Uterus (tissue), 4 donors: Measurements from ENCODE around the gene SLC35F1. TPM values are rescaled to one million over a fixed set of nuclear protein-coding genes. Genes with fewer than 3 reads are reported as not detected.

Source experiments
- DNase-seq, 2 donors: peaks; one replicate each; pipeline ENCODE4 v3.0.0-alpha.2; 2019 to 2020
- H3K27ac ChIP-seq, 2 donors: fragments of 200-600 bp; sonication (generic); 1 replicate in 1 of 2; 2 replicates in 1 of 2; pipeline ENCODE4 v1.5.1; 2016 to 2018
- H3K27me3 ChIP-seq, 2 donors: fragments of 200-600 bp; sonication (generic); one replicate each; pipeline ENCODE4 v1.5.1; 2018 to 2019; ENCODE audit warnings: control low read depth in 1 of 2
- H3K36me3 ChIP-seq, 2 donors: fragments of 200-600 bp; sonication (generic); one replicate each; pipeline ENCODE4 v1.5.1; 2019; ENCODE audit warnings: control low read depth in 1 of 2
- H3K4me1 ChIP-seq, 2 donors: fragments of 200-600 bp; sonication (generic); one replicate each; pipeline ENCODE4 v1.5.1; 2018 to 2019; ENCODE audit warnings: control low read depth in 1 of 2
- H3K4me3 ChIP-seq, 2 donors: fragments of 200-600 bp; sonication (generic); 1 replicate in 1 of 2; 2 replicates in 1 of 2; pipeline ENCODE4 v1.5.1; 2018 to 2019; ENCODE audit warnings: mild to moderate bottlenecking in 1 of 2
- H3K9me3 ChIP-seq, 2 donors: fragments of 200-600 bp; sonication (generic); one replicate each; pipeline ENCODE4 v1.5.1; 2019; ENCODE audit warnings: control low read depth in 1 of 2
- POLR2A ChIP-seq, 2 donors: fragments of 450-650 bp; IDR thresholded peaks; one replicate each; pipeline ENCODE4 v1.6.1; 2016; ENCODE audit warnings: antibody characterized with exemption in 2 of 2, mild to moderate bottlenecking in 1 of 2, moderate library complexity in 1 of 2
- intact Hi-C: fragments of 100-400 bp; cut with DNase I; formaldehyde crosslinking; loops from one replicate; pipeline ENCODE4 v1.15.1; 2023; ENCODE audit warnings: low total_unique reads
- total RNA-seq, 4 donors: library from RNA; depleted of rRNA in 3 of 4; stranded (reverse); fragments of >200 nt in 3 of 4; gene quantifications; one replicate each; pipeline versions ENCODE4 v1.1.0 to v1.2.4, GENCODE V29; 2014 to 2023
- TF ChIP-seq, protein P1 (sequence below), 4 experiments: fragments of 200-600 bp in 2 of 4; fragments of 450-650 bp in 2 of 4; sonication (generic) in 2 of 4; IDR thresholded peaks; one replicate each; pipeline ENCODE4 v1.5.1; 2016 to 2019; ENCODE audit warnings: antibody characterized with exemption in 4 of 4, mild to moderate bottlenecking in 2 of 4, moderate library complexity in 1 of 4
- donor health status: DM: yes; HTN: yes; CAD: no.

Gene SLC35F1
- total RNA-seq, 4 donors from 2014 or later = 1.0 to 12.1 (median 9.7) TPM

DNA sequence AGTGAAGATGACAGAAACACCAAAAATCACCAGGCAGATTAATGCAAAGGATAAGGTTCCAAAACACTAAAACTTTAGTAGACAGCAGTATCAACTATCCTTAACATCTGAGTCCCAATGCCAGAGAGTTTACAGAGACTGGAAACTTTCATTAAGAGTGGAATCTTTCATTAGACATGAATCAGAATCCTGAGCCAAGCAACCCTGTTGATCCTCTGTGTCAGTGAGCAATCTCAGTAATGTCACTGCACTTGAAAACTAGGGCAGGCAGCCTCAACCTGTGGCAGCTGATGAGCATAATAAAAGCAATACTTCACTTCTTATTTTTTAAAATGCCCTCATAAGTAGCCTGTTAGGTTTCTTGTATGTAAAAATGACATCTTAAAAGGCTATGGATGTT, 388.3 kb downstream of the SLC35F1 start:
- TF ChIP-seq, protein P1, sequence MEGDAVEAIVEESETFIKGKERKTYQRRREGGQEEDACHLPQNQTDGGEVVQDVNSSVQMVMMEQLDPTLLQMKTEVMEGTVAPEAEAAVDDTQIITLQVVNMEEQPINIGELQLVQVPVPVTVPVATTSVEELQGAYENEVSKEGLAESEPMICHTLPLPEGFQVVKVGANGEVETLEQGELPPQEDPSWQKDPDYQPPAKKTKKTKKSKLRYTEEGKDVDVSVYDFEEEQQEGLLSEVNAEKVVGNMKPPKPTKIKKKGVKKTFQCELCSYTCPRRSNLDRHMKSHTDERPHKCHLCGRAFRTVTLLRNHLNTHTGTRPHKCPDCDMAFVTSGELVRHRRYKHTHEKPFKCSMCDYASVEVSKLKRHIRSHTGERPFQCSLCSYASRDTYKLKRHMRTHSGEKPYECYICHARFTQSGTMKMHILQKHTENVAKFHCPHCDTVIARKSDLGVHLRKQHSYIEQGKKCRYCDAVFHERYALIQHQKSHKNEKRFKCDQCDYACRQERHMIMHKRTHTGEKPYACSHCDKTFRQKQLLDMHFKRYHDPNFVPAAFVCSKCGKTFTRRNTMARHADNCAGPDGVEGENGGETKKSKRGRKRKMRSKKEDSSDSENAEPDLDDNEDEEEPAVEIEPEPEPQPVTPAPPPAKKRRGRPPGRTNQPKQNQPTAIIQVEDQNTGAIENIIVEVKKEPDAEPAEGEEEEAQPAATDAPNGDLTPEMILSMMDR (IDR thresholded peaks at IDR 0.05) = no peak
- no peak for TF ChIP-seq POLR2A (IDR thresholded peaks at IDR 0.05)
- Histone ChIP-seq H3K27me3 (no peaks in the 10 kb centered on the region), H3K4me3 (no peak overlapping the region), H3K36me3 (no peaks in the 10 kb centered on the region), H3K27ac (peak overlapping the region in 1 of 2 donors; percentile 61), H3K9me3 (no peaks in the 10 kb centered on the region), H3K4me1 (no peaks in the 10 kb centered on the region)
- DNase-seq = no peak
- intact Hi-C loops = no loop called here

DNA sequence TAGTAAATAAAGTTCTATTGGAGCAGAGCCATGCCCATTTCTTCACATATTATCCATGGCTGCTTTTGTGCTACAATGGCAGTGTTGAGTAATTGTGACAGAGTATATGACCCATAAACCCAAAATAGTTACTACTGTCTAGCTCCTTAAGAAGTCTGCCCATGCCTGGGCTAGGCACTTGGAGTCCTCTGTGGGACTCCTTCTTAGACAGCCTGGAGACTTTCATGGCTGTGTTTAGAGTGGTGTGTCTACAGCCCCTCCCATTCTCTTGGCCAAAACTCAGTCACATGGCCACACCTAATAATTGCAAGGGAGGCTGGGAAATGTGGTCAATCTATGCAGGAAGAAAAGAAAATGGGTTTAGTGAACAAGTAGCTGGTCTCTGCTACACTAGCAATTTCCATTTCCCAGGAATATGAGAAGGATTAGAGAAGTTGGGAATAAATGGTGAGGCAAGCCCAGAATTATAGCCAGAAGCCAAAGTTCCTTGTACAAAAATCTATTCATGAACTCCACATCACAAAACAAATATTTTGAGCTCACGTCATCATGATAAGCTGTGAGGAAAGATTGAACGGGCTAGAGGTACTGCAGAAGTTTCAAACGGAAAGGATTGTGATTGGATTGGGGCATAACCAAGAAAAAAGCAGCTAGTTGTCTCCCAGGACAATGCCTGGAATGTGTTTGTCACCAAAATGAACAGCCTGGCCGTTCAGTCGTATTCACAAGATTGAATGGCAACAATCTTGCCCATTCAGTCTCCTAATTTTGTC, 389.3 kb downstream of the SLC35F1 start:
- intact Hi-C loops = no loop called here
- TF ChIP-seq POLR2A (IDR thresholded peaks at IDR 0.05) = no peak
- TF ChIP-seq, protein P1 (IDR thresholded peaks at IDR 0.05) = no peak
- peak overlapping the region in 1 of 2 donors; percentile 61 for H3K27ac ChIP-seq

DNA sequence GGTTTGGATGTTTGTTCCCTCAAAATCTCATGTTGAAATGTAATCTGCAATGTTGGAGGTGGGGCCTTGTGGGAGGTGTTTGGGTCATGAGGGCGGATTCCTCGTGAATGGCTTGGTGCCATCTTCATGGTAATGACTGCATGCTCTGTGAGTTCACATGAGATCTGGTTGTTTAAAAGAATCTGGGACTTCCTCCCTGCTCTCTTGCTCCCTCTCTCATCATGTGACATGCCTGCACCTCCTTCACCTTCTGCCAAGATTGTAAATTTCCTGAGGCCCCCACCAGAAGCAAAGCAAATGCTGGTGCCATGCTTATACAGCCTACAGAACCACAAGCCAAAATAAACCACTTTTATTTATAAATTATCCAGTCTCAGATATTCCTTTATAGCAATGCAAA, 390.8 kb downstream of the SLC35F1 start:
- no peaks in the 10 kb centered on the region for H3K9me3 ChIP-seq
- no peaks in the 10 kb centered on the region for H3K4me1 ChIP-seq
- no peak overlapping the region for H3K27ac ChIP-seq
- H3K36me3 ChIP-seq = no peaks in the 10 kb centered on the region
- no peaks in the 10 kb centered on the region for H3K27me3 ChIP-seq
- no peak for DNase-seq
- H3K4me3 ChIP-seq = no peak overlapping the region
- TF ChIP-seq POLR2A (IDR thresholded peaks at IDR 0.05) = no peak
- TF ChIP-seq, protein P1 (IDR thresholded peaks at IDR 0.05) = no peak
- intact Hi-C loops = no loop called here

More for the DNA sequence above, 389.3 kb downstream of the SLC35F1 start:
- no peaks in the 10 kb centered on the region for H3K36me3 ChIP-seq
- H3K27me3 ChIP-seq = no peaks in the 10 kb centered on the region
- no peaks in the 10 kb centered on the region for H3K9me3 ChIP-seq
- no peaks in the 10 kb centered on the region for H3K4me1 ChIP-seq
- no peak for DNase-seq
- no peak overlapping the region for H3K4me3 ChIP-seq

DNA sequence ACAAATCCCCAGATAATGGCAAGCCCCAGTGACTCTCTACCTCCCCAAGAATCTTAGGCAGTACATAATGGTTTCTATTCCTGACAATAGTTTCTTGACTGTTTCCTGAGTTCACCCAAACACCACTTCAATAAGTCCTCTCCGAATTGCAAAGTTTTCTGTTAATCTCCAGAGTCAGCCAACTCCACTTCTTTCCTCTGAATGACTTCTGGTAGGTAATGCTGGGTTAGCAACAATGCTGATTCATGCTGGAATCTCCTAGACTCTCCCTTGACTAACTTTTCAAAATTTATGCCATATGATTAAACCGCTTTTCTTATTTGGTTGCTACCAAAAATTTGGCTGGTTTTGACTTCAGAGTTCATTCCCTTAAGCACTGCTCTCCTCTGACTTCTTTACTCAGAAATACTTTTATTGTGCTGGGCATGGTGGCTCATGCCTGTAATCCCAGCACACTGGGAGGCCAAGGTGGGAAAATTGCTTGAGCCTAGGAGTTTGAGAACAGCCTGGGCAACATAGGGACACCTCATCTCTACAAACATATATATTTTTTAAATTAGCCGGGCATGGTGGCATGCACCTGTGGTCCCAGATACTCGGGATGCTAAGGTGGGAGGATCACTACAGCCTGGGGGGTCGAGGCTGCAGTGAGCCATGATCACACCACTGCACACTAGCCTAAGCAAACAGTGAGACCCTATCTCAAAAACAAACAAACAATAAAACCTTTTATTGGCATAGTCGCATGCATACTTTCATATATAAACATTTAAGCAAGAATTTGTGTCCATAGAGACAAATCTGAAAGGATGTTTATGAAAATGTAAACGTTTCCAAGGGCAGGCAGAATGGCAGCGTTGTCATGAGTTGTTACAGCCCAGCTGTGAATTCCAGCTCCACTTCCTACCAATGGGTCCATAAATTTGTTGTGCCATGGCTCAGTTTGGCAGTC, 391.7 kb downstream of the SLC35F1 start:
- Histone ChIP-seq H3K36me3 (no peaks in the 10 kb centered on the region), H3K9me3 (no peaks in the 10 kb centered on the region), H3K27me3 (no peaks in the 10 kb centered on the region), H3K4me3 (no peak overlapping the region), H3K4me1 (no peaks in the 10 kb centered on the region), H3K27ac (no peak overlapping the region)
- DNase-seq = no peak
- intact Hi-C loops = no loop called here
- TF ChIP-seq, protein P1 (IDR thresholded peaks at IDR 0.05) = no peak
- no peak for TF ChIP-seq POLR2A (IDR thresholded peaks at IDR 0.05)

DNA sequence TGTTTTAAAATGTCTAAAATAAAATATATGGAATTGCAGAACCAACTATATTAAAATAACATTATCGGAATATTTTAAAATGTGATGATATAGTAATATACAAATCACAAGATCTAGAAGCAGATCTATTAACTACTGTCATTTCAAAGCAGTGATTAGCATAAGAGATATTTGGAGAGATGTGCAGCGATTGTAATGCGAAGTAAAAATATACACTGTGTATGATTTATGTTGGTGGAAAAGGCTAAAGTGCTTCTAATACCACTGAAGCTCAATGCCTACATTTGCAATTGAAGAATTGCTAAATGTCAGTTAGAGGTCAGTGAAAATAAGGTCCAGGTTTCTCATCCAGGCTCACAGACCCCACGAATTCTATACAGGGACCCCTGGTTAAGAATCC, 392.4 kb downstream of the SLC35F1 start:
- no peaks in the 10 kb centered on the region for H3K4me1 ChIP-seq
- no peak overlapping the region for H3K4me3 ChIP-seq
- intact Hi-C loops = no loop called here
- no peaks in the 10 kb centered on the region for H3K36me3 ChIP-seq
- H3K27me3 ChIP-seq = no peaks in the 10 kb centered on the region
- DNase-seq = no peak
- H3K9me3 ChIP-seq = no peaks in the 10 kb centered on the region
- TF ChIP-seq, protein P1 (IDR thresholded peaks at IDR 0.05) = no peak
- no peak for TF ChIP-seq POLR2A (IDR thresholded peaks at IDR 0.05)
- H3K27ac ChIP-seq = no peak overlapping the region
